H9 (cell line): ENCODE results near the gene CASQ1. TPM values are rescaled to one million over a fixed set of nuclear protein-coding genes. Genes with fewer than 3 reads are reported as not detected.

Experiments
- DNase-seq: peaks from one replicate; pipeline ENCODE4 v3.0.0-alpha.2; 2017
- H2AFZ ChIP-seq: one replicate; pipeline ENCODE4 v1.6.1; 2013; ENCODE audit warnings: mild to moderate bottlenecking, low read length, control low read depth, moderate library complexity
- H2AK5ac ChIP-seq: 2 replicates; pipeline ENCODE4 v1.6.1; 2013; ENCODE audit warnings: low read length, control low read depth, mixed read lengths; ENCODE audit not compliant: insufficient read length
- H2BK120ac ChIP-seq: one replicate; pipeline ENCODE4 v1.6.1; 2013; ENCODE audit warnings: low read depth, mild to moderate bottlenecking, low read length, control low read depth, inconsistent platforms; ENCODE audit not compliant: poor library complexity, severe bottlenecking
- H2BK12ac ChIP-seq: 2 replicates; pipeline ENCODE4 v1.6.1; 2013; ENCODE audit warnings: low read length, control low read depth, mixed read lengths, low read depth; ENCODE audit not compliant: insufficient read length
- H2BK15ac ChIP-seq: 2 replicates; pipeline ENCODE4 v1.6.1; 2013; ENCODE audit warnings: low read depth, low read length, control low read depth
- H2BK20ac ChIP-seq: one replicate; pipeline ENCODE4 v1.6.1; 2013; ENCODE audit warnings: low read depth, mild to moderate bottlenecking, low read length, control low read depth, inconsistent platforms; ENCODE audit not compliant: poor library complexity, severe bottlenecking
- H2BK5ac ChIP-seq: 2 replicates; pipeline ENCODE4 v1.6.1; 2013; ENCODE audit warnings: low read length, control low read depth, mixed read lengths; ENCODE audit not compliant: insufficient read length
- H3K14ac ChIP-seq: 2 replicates; pipeline ENCODE4 v1.6.1; 2013; ENCODE audit warnings: low read length, control low read depth; ENCODE audit not compliant: insufficient read depth
- H3K18ac ChIP-seq: 2 replicates; pipeline ENCODE4 v1.6.1; 2013; ENCODE audit warnings: low read depth, mild to moderate bottlenecking, mixed read lengths, low read length, control low read depth; ENCODE audit not compliant: insufficient read length
- H3K23ac ChIP-seq: 2 replicates; pipeline ENCODE4 v1.6.1; 2013; ENCODE audit warnings: low read length, control low read depth, mixed read lengths, low read depth; ENCODE audit not compliant: insufficient read length
- H3K23me2 ChIP-seq: 2 replicates; pipeline ENCODE4 v1.6.1; 2013; ENCODE audit warnings: low read depth, mild to moderate bottlenecking, mixed read lengths, low read length, control low read depth; ENCODE audit not compliant: insufficient read length, poor library complexity, severe bottlenecking
- H3K27ac ChIP-seq: 2 replicates; pipeline ENCODE4 v1.5.1; 2013; ENCODE audit warnings: low read length, control low read depth, mixed read lengths, low read depth; ENCODE audit not compliant: insufficient read length
- H3K27me3 ChIP-seq: 2 replicates; pipeline ENCODE4 v1.6.1; 2013; ENCODE audit warnings: low read length, control low read depth, inconsistent platforms; ENCODE audit not compliant: insufficient read depth
- H3K4ac ChIP-seq: 2 replicates; pipeline ENCODE4 v1.6.1; 2013; ENCODE audit warnings: low read depth, mild to moderate bottlenecking, control low read depth, inconsistent platforms, low read length, moderate library complexity
- H3K4me1 ChIP-seq: 2 replicates; pipeline ENCODE4 v1.6.1; 2013; ENCODE audit warnings: low read length, control low read depth, inconsistent platforms; ENCODE audit not compliant: insufficient read depth
- H3K4me2 ChIP-seq: 2 replicates; pipeline ENCODE4 v1.6.1; 2013; ENCODE audit warnings: low read length, control low read depth, mixed read lengths; ENCODE audit not compliant: insufficient read length, insufficient read depth
- H3K56ac ChIP-seq: 2 replicates; pipeline ENCODE4 v1.6.1; 2013; ENCODE audit warnings: low read depth, mild to moderate bottlenecking, mixed read lengths, low read length, control low read depth; ENCODE audit not compliant: insufficient read length
- H3K79me1 ChIP-seq: 2 replicates; pipeline ENCODE4 v1.6.1; 2013; ENCODE audit warnings: low read depth, mild to moderate bottlenecking, moderate library complexity, low read length, control low read depth, inconsistent platforms; ENCODE audit not compliant: insufficient read depth, poor library complexity, severe bottlenecking
- H3K79me2 ChIP-seq: 2 replicates; pipeline ENCODE4 v1.6.1; 2013; ENCODE audit warnings: low read length, control low read depth, inconsistent platforms; ENCODE audit not compliant: insufficient read depth
- H3K9ac ChIP-seq: 2 replicates; pipeline ENCODE4 v1.6.1; 2013; ENCODE audit warnings: low read length, control low read depth, mixed read lengths; ENCODE audit not compliant: insufficient read length; ENCODE audit errors: extremely low read depth
- H3K9me3 ChIP-seq: one replicate; pipeline ENCODE4 v1.6.1; 2013; ENCODE audit warnings: low read depth, low read length, inconsistent platforms; ENCODE audit not compliant: control insufficient read depth
- H3T11ph ChIP-seq: one replicate; pipeline ENCODE4 v1.6.1; 2013; ENCODE audit warnings: mild to moderate bottlenecking, low read length, control low read depth, inconsistent platforms
- H4K20me1 ChIP-seq: one replicate; pipeline ENCODE4 v1.6.1; 2013; ENCODE audit not compliant: control insufficient read depth, insufficient read length, insufficient read depth
- H4K5ac ChIP-seq: 2 replicates; pipeline ENCODE4 v1.6.1; 2013; ENCODE audit warnings: low read depth, mild to moderate bottlenecking, mixed read lengths, low read length, control low read depth; ENCODE audit not compliant: insufficient read length
- H4K8ac ChIP-seq: replicated peaks from 2 replicates; pipeline ENCODE4 v1.6.1; 2013; ENCODE audit warnings: low read length, control low read depth, mixed read lengths, low read depth; ENCODE audit not compliant: insufficient read length
- H4K91ac ChIP-seq: 2 replicates; pipeline ENCODE4 v1.6.1; 2013; ENCODE audit warnings: low read depth, mild to moderate bottlenecking, moderate library complexity, mixed read lengths, low read length, control low read depth; ENCODE audit not compliant: insufficient read length
- H3K27ac Mint-ChIP-seq, 3 experiments: 2 replicates in 2 of 3; 3 replicates in 1 of 3; pipeline ENCODE4 v1.8.0; 2020 to 2021; ENCODE audit warnings: mixed read lengths in 3 of 3, mild to moderate bottlenecking in 1 of 3, moderate library complexity in 1 of 3
- H3K27me3 Mint-ChIP-seq: 2 replicates; pipeline ENCODE4 v1.8.0; 2021; ENCODE audit warnings: low read depth, mild to moderate bottlenecking, moderate library complexity, mixed read lengths
- H3K36me3 Mint-ChIP-seq, 3 experiments: 2 replicates in 2 of 3; 3 replicates in 1 of 3; pipeline ENCODE4 v1.8.0; 2020 to 2021; ENCODE audit warnings: low read depth in 3 of 3, mixed read lengths in 3 of 3; ENCODE audit not compliant: insufficient read depth in 1 of 3
- H3K4me1 Mint-ChIP-seq, 2 experiments: 2 replicates each; pipeline ENCODE4 v1.8.0; 2020; ENCODE audit warnings: mixed read lengths in 2 of 2
- H3K4me3 Mint-ChIP-seq, 2 experiments: 2 replicates in 1 of 2; 3 replicates in 1 of 2; pipeline ENCODE4 v1.8.0; 2020 to 2021; ENCODE audit warnings: mild to moderate bottlenecking in 2 of 2, mixed read lengths in 2 of 2, moderate library complexity in 1 of 2
- H3K9me3 Mint-ChIP-seq, 2 experiments: 2 replicates in 1 of 2; 3 replicates in 1 of 2; pipeline ENCODE4 v1.8.0; 2020; ENCODE audit warnings: mild to moderate bottlenecking in 2 of 2, mixed read lengths in 2 of 2, moderate library complexity in 1 of 2
- CTCF ChIP-seq: fragments of 200-600 bp; sonication (generic); conservative IDR thresholded peaks from 3 replicates; pipeline ENCODE4 v1.8.0; 2021; ENCODE audit warnings: antibody characterized with exemption, mild to moderate bottlenecking
- WGBS: extraction: QIAGEN DNeasy Blood & Tissue Kit; methylation state at CpG from one replicate; pipeline ENCODE4 v1.1.7; 2013; ENCODE audit warnings: missing lambda C conversion rate, low lambda C conversion rate, mixed read lengths; ENCODE audit not compliant: insufficient read length; ENCODE audit errors: extremely low coverage; 5-methylcytosine and 5-hydroxymethylcytosine counted together
- total RNA-seq: library from RNA; stranded (reverse); gene quantifications from 2 replicates; pipeline ENCODE4 v1.2.1, GENCODE V29; 2021

The CASQ1 gene
- total RNA-seq, 1 experiment from 2014 or later, result 0.55 TPM

GRCh38 chr1:160157174-160157573 is 33.2 kb upstream of the CASQ1 start:
- no CpG with 5 or more reads among the region's 4 CpGs for WGBS
- Mint-ChIP-seq H3K4me1 (peaks cover 0 to 1% of the 10 kb centered on the region in 2 experiments; a peak in 1 of 4 replicates), H3K9me3 (no peaks in the 10 kb centered on the region), H3K4me3 (no peak overlapping the region), H3K27ac (no peak overlapping the region), H3K27me3 (peaks cover 2% of the 10 kb centered on the region; the same call in 1 of the 2 replicates), H3K36me3 (no peaks in the 10 kb centered on the region)
- TF ChIP-seq CTCF, result no peak
- Histone ChIP-seq H3K9ac (no peak overlapping the region), H3K4ac (no peak overlapping the region), H4K8ac (no peak overlapping the region), H3K23me2 (no peaks in the 10 kb centered on the region), H2AFZ (no peak overlapping the region), H3K79me1 (no peaks in the 10 kb centered on the region), H3K18ac (no peak overlapping the region), H4K91ac (no peak overlapping the region), H3K56ac (no peak overlapping the region), H3K79me2 (no peaks in the 10 kb centered on the region), H3K27ac (no peak overlapping the region), H2BK5ac (no peak overlapping the region), H2BK120ac (no peak overlapping the region), H4K20me1 (no peaks in the 10 kb centered on the region), H2BK15ac (no peak overlapping the region), H3K23ac (no peak overlapping the region), H3K4me1 (no peaks in the 10 kb centered on the region), H4K5ac (no peak overlapping the region), H3K9me3 (no peaks in the 10 kb centered on the region), H2BK12ac (no peak overlapping the region), H3T11ph (no peak overlapping the region), H2BK20ac (no peak overlapping the region), H2AK5ac (no peak overlapping the region), H3K14ac (no peak overlapping the region), H3K27me3 (no peaks in the 10 kb centered on the region), H3K4me2 (no peak overlapping the region)
- no peak for DNase-seq
